T-helper 1 cell (primary cell): ENCODE measurements around the gene CTTN.
"Not testable (repeated sequence)": the region's sequence is repeated elsewhere in the genome, so short reads cannot be mapped to it uniquely, and the experiment has no call there.

ENCODE experiments used
- DNase-seq, 5 donors: peaks; one replicate each; pipeline ENCODE4 v3.0.0-alpha.2; 2012 to 2020

The CTTN gene

GRCh38 chr11:70429724-70430521, 31.6 kb downstream of the CTTN start:
- DNase-seq = no peak

- DNase-seq = no peak
Measured at GRCh38 chr11:70430671-70431574, 32.6 kb downstream of the CTTN start.

- DNase-seq = no peak
Measured at GRCh38 chr11:70431611-70432010, 33.3 kb downstream of the CTTN start.

- DNase-seq = no peak
Measured at GRCh38 chr11:70432065-70432464, 33.7 kb downstream of the CTTN start.

GRCh38 chr11:70432580-70432979, 34.3 kb downstream of the CTTN start:
- DNase-seq = no peak

- no peak for DNase-seq
Measured at GRCh38 chr11:70433038-70433437, 34.7 kb downstream of the CTTN start.

GRCh38 chr11:70433526-70433925, 35.2 kb downstream of the CTTN start:
- DNase-seq = no peak

- no peak for DNase-seq
Measured at GRCh38 chr11:70433966-70434812, 35.9 kb downstream of the CTTN start.

- no peak for DNase-seq
Measured at GRCh38 chr11:70434813-70435278, 36.5 kb downstream of the CTTN start.

- DNase-seq = no peak
Measured at GRCh38 chr11:70435361-70435760, 37.0 kb downstream of the CTTN start.

GRCh38 chr11:70435765-70436500, 37.6 kb downstream of the CTTN start:
- DNase-seq = no peak

- no peak for DNase-seq
Measured at GRCh38 chr11:70436501-70436860, 38.2 kb downstream of the CTTN start.

- no peak for DNase-seq
Measured at GRCh38 chr11:70437111-70437784, 38.9 kb downstream of the CTTN start.

- no peak for DNase-seq
Measured at GRCh38 chr11:70440206-70440605, 41.9 kb downstream of the CTTN start.

GRCh38 chr11:70443773-70444030, 45.4 kb downstream of the CTTN start:
- no peak for DNase-seq

GRCh38 chr11:70445091-70445490, 46.8 kb downstream of the CTTN start:
- no peak for DNase-seq

- DNase-seq = no peak
Measured at GRCh38 chr11:70445605-70446004, 47.3 kb downstream of the CTTN start.

GRCh38 chr11:70448983-70449567, 50.7 kb downstream of the CTTN start:
- no peak for DNase-seq

- no peak for DNase-seq
Measured at GRCh38 chr11:70454197-70454767, 56.0 kb downstream of the CTTN start.

GRCh38 chr11:70454811-70455210, 56.5 kb downstream of the CTTN start:
- DNase-seq = not testable (repeated sequence)

GRCh38 chr11:70455354-70455753, 57.0 kb downstream of the CTTN start:
- DNase-seq = no peak
